Hepatocyte (in vitro differentiated cells): ENCODE measurements around the gene MRTFA. TPM values are rescaled to one million over a fixed set of nuclear protein-coding genes. Genes with fewer than 3 reads are reported as not detected.

Source experiments
- DNase-seq: peaks from one replicate; pipeline ENCODE4 v3.0.0-alpha.2; 2016; ENCODE audit warnings: low spot score
- H2AFZ ChIP-seq: fragments of 200-600 bp; sonication (generic); 2 replicates; pipeline ENCODE4 v1.6.0; 2016; ENCODE audit warnings: antibody characterized with exemption, mild to moderate bottlenecking
- H3K27ac ChIP-seq: fragments of 200-600 bp; sonication (generic); 2 replicates; pipeline ENCODE4 v1.5.1; 2016; ENCODE audit warnings: mild to moderate bottlenecking
- H3K27me3 ChIP-seq: fragments of 200-600 bp; sonication (generic); 2 replicates; pipeline ENCODE4 v1.6.1; 2016
- H3K36me3 ChIP-seq: fragments of 200-600 bp; sonication (generic); replicated peaks from 2 replicates; pipeline ENCODE4 v1.5.1; 2016; ENCODE audit warnings: low read depth; ENCODE audit not compliant: insufficient read depth
- H3K4me1 ChIP-seq: fragments of 200-600 bp; sonication (generic); 2 replicates; pipeline ENCODE4 v1.5.1; 2016; ENCODE audit warnings: mild to moderate bottlenecking, moderate library complexity; ENCODE audit not compliant: insufficient read depth
- H3K4me2 ChIP-seq: fragments of 200-600 bp; sonication (generic); 2 replicates; pipeline ENCODE4 v1.6.0; 2016
- H3K4me3 ChIP-seq: fragments of 200-600 bp; sonication (generic); 2 replicates; pipeline ENCODE4 v1.5.1; 2016; ENCODE audit warnings: mild to moderate bottlenecking
- H3K79me2 ChIP-seq: fragments of 200-600 bp; sonication (generic); 2 replicates; pipeline ENCODE4 v1.6.0; 2017; ENCODE audit warnings: mild to moderate bottlenecking
- H3K9me2 ChIP-seq: fragments of 200-600 bp; sonication (generic); replicated peaks from 2 replicates; pipeline ENCODE4 v1.6.0; 2017; ENCODE audit warnings: mild to moderate bottlenecking; ENCODE audit not compliant: insufficient read depth
- H3K9me3 ChIP-seq: fragments of 200-600 bp; sonication (generic); 2 replicates; pipeline ENCODE4 v1.5.1; 2016; ENCODE audit warnings: low read depth, mild to moderate bottlenecking
- H4K20me1 ChIP-seq: fragments of 200-600 bp; sonication (generic); 2 replicates; pipeline ENCODE4 v1.6.0; 2016; ENCODE audit warnings: mild to moderate bottlenecking; ENCODE audit not compliant: insufficient read depth, poor library complexity, severe bottlenecking
- EZH2 ChIP-seq: fragments of 200-600 bp; sonication (generic); IDR thresholded peaks from 2 replicates; pipeline ENCODE4 v1.6.1; 2016; ENCODE audit warnings: antibody characterized with exemption, mild to moderate bottlenecking, borderline replicate concordance
- EZH2phosphoT487 ChIP-seq: fragments of 200-600 bp; sonication (generic); IDR thresholded peaks from one replicate; pipeline ENCODE4 v1.6.1; 2018; ENCODE audit warnings: antibody characterized with exemption, mild to moderate bottlenecking, low read depth, moderate library complexity; ENCODE audit not compliant: unreplicated experiment, severe bottlenecking
- WGBS: methylation state at CpG from one replicate; pipeline ENCODE4 v1.1.6; 2016; ENCODE audit warnings: low lambda C conversion rate; ENCODE audit errors: missing lambda C conversion rate; 5-methylcytosine and 5-hydroxymethylcytosine counted together
- polyA plus RNA-seq: library from polyadenylated mRNA; unstranded; fragments of >200 nt; fragmentation: Nextera tagmentation; extraction: Ambion mirVana; gene quantifications from 2 replicates; pipeline ENCODE4 v1.2.1, GENCODE V29; 2016
- total RNA-seq: library from RNA; depleted of rRNA; stranded (reverse); fragments of >200 nt; gene quantifications from 2 replicates; pipeline ENCODE4 v1.2.3, GENCODE V29; 2014
- TF ChIP-seq, protein P1 (sequence below): fragments of 200-600 bp; sonication (generic); IDR thresholded peaks from 2 replicates; pipeline ENCODE4 v1.5.1; 2016; ENCODE audit warnings: antibody characterized with exemption, mild to moderate bottlenecking; ENCODE audit not compliant: poor library complexity

Gene MRTFA
- total and polyA plus RNA-seq, 2 experiments from 2014 or later, result 19.0 to 29.7 TPM

DNA sequence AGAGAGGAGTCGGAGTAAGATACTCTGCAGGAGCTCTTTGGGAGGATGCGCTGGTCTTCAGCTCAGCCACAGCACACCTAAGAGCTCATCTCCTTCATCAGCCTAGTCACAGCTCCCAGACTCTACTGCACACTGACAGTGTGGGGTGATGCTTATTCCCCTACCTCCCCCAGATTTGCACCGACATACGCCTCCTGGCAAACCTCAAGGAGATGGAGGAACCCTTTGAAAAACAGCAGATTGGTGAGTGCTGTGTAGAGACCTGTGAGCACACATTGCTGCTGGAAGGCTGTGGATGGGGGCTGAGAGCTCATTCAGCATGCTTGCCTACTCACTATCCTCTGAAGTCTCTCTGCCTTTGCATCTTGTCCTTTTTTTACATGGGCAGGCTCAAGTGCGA is 275.4 kb downstream of the MRTFA start:
- Histone ChIP-seq H3K9me3 (no peaks in the 10 kb centered on the region), H3K9me2 (no peaks in the 10 kb centered on the region), H3K4me3 (no peak overlapping the region), H3K79me2 (no peaks in the 10 kb centered on the region), H4K20me1 (no peaks in the 10 kb centered on the region), H3K4me2 (no peak overlapping the region), H3K4me1 (no peaks in the 10 kb centered on the region), H3K36me3 (peaks cover 4% of the 10 kb centered on the region), H3K27ac (no peak overlapping the region), H3K27me3 (no peaks in the 10 kb centered on the region), H2AFZ (no peak overlapping the region)
- no peak for DNase-seq
- TF ChIP-seq EZH2phosphoT487 (no peak), EZH2 (no peak)
- TF ChIP-seq, protein P1, sequence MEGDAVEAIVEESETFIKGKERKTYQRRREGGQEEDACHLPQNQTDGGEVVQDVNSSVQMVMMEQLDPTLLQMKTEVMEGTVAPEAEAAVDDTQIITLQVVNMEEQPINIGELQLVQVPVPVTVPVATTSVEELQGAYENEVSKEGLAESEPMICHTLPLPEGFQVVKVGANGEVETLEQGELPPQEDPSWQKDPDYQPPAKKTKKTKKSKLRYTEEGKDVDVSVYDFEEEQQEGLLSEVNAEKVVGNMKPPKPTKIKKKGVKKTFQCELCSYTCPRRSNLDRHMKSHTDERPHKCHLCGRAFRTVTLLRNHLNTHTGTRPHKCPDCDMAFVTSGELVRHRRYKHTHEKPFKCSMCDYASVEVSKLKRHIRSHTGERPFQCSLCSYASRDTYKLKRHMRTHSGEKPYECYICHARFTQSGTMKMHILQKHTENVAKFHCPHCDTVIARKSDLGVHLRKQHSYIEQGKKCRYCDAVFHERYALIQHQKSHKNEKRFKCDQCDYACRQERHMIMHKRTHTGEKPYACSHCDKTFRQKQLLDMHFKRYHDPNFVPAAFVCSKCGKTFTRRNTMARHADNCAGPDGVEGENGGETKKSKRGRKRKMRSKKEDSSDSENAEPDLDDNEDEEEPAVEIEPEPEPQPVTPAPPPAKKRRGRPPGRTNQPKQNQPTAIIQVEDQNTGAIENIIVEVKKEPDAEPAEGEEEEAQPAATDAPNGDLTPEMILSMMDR, result no peak
- WGBS, result 95% methylated on average over 5 of the region's 5 CpGs

Other genes starting within 250 kb of the MRTFA start
- 0.50 and 1.1 TPM in 2 replicates for gene MCHR1, start 42.8 kb upstream of the MRTFA start, total RNA-seq
- 1.1 TPM in 1 of 2 replicates, not detected in the other for gene MCHR1, start 42.8 kb upstream of the MRTFA start, polyA plus RNA-seq
- gene SLC25A17, start 182.6 kb upstream of the MRTFA start, total RNA-seq, result 15.6 and 20.5 TPM in 2 replicates
- 21.4 and 24.8 TPM in 2 replicates for gene SLC25A17, start 182.6 kb upstream of the MRTFA start, polyA plus RNA-seq
- gene ST13, start 219.9 kb upstream of the MRTFA start, total RNA-seq, result 216 and 283 TPM in 2 replicates
- gene ST13, start 219.9 kb upstream of the MRTFA start, polyA plus RNA-seq, result 206 TPM in 2 replicates
- 14.6 and 19.1 TPM in 2 replicates for gene XPNPEP3, start 220.4 kb upstream of the MRTFA start, total RNA-seq
- gene XPNPEP3, start 220.4 kb upstream of the MRTFA start, polyA plus RNA-seq, result 9.4 and 12.3 TPM in 2 replicates
- gene DNAJB7, start 225.4 kb upstream of the MRTFA start, total RNA-seq, result not detected in 2 replicates
- gene DNAJB7, start 225.4 kb upstream of the MRTFA start, polyA plus RNA-seq, result 0.06 and 0.66 TPM in 2 replicates